Left lobe of liver (tissue), 2 donors: ENCODE measurements around the gene MYOZ1. TPM values are rescaled to one million over a fixed set of nuclear protein-coding genes. Genes with fewer than 3 reads are reported as not detected.
"Not testable (repeated sequence)": the region's sequence is repeated elsewhere in the genome, so short reads cannot be mapped to it uniquely, and the experiment has no call there.

Experiments
- ATAC-seq: fragments of 200-7000 bp; cut with Tn5 transposase; one replicate; pipeline ENCODE4 v1.9.1; 2020; ENCODE audit warnings: mild to moderate bottlenecking, moderate library complexity
- DNase-seq: peaks from one replicate; pipeline ENCODE4 v3.0.0-alpha.2; 2020; ENCODE audit warnings: low spot score
- total RNA-seq: library from RNA; stranded (reverse); gene quantifications from one replicate; pipeline ENCODE4 v1.2.1, GENCODE V29; 2021
- donor health status: DM: no; HTN: no; CAD: no; lungs with moderate emphysema.
- donor health status: DM: no; HTN: yes; CAD: no.

Gene MYOZ1
- total RNA-seq, 1 donor from 2014 or later, result not detected

DNA sequence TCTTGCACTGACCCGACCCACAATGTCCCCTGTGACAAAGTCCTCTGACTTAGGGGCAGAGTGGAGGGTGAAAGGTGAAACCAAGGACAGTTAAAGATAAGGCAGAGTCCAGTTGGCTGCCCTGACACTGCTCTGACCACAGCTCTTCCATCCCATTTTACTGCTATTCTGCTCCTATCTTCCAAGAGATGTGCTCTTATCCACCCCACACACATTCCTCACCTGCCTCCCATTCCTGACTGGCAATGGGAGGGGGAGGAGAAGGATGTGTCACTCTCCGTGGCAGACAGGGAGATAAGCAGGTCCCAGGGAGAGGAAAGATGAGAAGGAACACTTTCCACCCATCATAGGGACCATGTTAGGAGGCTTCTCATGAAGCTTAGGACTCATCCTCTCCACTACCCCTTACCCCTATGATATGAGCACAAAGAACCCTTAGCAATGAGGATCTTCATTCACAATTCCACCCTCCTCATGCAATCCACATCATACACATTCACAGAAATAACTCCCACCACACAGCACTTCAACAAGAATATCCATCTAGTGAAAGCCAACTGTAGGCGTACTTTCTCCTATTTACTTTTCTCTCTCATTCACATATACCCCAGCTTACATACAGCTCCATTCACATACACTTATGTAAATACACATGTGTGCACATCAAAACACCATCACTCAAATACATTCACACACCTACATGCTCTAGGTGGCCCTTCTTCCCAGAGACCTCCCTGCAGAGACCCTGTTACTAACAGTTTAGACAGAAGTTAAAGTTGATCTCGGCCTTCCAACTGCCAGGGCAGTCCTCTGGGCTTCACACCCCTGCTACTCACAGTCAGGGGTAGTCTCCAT, 7.9 kb upstream of the MYOZ1 start:
- no peak for ATAC-seq

DNA sequence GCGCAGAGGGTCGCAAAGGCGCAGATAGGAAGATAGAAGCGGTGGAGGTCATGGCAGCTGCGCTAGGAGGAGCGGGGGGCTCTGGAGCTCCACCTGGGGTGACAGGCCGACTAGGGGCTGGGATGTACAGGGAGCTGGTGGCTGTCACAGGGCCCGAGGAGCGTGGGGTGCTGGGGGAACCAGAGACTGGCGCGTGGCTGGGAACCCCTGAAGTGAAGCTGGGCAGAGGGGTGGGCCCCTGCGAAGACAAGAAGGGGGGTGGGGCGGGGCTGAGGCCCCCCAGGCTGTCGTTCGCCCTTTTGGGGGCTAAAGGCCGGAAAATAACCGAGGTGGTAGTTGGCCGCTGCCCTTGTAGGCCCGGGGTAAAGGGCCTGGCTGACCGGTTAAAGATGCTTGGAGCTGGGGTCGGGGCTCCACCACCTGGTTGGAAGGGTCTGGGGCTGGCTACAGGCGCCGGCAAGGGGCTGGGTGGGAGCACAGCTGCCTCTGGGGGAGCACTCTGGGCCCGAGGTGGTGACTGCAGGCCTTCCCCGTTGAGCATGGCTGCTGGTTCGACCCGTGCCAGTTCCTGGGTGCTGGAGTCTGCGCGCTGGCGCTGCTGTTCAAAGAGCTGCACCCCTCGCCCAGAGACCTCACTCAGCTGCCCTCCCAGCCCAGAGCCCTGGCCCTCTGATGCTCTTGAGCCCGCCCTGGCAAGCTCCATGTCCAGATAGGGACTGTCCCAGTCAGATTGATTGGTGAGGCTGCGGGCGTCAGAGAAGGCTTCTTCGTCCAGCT, 6.8 kb upstream of the MYOZ1 start:
- DNase-seq, result no peak
- no peak for ATAC-seq

More for the DNA sequence above, 7.9 kb upstream of the MYOZ1 start:
- no peak for DNase-seq

DNA sequence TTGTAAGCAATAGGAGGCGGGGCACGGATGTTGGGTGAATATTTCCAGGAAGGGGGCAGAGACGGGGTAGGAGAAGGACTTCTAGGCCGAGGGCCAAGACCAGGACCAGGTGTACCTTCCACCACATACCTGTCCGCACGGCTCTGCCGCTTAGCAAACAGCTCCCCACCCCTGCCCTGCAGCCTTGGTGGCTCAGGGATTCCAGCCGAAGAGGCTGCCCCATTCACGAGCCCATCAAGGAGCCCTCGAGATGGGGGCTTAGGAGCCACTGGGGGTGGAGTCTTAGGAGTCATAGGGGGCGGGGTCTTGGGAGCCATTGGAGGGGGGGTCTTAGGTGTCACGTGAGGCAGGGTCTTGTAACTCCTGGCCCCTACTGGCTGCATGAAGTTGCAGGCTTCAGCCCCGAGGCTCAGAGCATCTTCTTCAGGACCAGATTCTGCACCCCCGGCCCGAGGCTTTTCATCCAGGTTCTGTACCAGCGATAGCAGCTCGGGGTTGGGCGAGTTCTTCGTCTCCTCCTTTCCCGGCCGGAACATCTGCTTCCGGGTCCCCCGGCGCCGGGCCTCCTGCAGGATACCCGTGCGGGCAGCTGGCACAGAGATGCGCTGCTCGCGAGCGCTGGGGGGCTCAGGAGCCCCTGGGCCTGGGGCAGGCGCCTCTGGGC, 6.1 kb upstream of the MYOZ1 start:
- no peak for DNase-seq
- ATAC-seq, result no peak

DNA sequence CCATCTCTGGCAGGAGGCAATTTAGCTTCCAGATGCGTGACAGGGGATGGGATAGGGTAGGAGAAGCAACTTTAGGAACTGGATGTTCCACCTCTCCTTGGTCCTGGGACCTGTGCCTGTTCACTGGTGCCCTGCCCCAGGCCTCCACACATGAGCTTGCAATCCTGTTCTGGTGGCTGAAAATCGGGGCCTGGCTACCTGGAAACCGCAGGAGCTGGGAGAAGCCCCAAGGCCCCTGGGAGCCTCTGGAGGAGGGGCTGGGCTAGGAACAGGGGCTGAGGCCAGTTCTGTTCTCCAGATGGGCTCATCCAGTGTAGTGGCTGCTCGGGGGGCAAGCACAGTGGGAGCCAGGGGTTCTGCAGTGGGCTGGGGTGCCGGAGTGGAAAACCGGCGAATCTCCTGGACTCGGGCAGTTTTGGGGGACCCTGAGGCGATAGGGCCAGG, 5.3 kb upstream of the MYOZ1 start:
- ATAC-seq (no peak), DNase-seq (no peak)

DNA sequence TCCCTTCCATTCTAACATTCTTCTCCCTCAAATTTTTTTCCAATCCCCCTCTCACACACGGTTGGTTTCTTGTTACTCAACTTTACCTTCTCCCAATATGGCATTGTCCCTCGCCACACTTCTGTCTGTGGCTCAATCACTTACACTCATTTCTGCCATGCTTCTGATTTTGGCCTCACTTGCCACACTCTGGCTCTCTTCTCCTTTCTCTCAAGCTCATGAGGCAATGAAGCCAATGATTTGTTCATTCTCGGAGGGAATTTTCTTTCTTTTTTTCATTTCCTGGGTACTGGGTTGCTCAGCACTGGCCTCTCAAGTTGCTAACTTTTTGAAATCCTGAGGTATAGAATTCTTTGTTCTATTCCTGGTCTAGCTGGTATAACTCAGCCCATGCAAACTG, 4.0 kb upstream of the MYOZ1 start:
- DNase-seq, result no peak
- no peak for ATAC-seq

DNA sequence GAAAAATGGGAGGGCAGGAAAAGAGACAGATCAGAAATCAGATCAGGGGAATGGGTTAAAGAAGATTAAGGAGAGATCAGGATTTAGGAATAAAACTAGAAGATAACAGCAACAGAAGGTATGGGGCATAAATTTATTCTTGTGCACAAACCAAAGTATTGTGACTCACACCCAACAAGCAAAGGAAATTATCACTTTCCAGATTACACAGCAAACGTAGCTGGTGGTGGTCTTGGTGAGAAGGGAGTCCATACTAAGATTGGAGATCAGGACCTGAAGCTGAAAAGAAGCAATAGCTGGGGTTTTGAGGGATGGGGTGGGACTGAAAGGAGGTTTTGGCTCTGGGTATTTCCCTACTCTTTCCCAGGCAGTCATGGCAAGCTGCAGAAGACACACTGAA, 3.5 kb upstream of the MYOZ1 start:
- no peak for ATAC-seq
- no peak for DNase-seq

DNA sequence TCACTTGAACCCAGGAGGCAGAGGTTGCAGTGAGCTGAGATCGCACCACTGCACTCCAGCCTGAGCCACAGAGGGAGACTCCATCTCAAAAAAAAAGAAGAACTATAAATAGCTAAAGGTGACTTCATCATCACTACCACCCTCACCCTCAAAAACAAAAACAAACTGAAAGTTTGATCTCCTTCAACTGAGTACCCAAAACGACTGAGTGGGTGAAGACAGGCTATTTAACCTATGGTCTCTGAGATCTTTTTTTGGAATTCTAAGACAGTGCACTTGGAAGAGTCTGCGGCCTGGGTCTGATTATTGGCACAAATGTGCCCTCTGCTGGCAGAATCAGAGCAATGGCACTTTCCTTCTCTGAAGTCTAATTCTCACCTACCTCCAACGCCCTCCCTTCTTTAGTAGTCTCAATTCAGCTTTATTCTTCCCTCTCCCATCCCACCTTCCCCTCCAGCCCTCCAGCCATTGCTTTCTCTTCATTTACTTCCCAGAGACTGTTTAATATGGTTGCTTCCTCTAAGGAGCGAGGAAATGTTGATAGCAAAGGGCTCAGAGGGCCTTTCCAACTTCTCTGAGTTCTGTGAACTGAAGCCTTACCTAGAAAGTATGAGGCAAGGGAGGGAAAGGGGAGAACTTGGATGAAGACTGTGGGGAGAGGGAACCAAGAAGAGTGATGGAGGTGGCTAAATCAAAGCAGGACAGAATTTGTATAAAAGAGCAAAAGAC, 2.9 kb upstream of the MYOZ1 start:
- ATAC-seq, result peak; percentile 95
- DNase-seq, result no peak

DNA sequence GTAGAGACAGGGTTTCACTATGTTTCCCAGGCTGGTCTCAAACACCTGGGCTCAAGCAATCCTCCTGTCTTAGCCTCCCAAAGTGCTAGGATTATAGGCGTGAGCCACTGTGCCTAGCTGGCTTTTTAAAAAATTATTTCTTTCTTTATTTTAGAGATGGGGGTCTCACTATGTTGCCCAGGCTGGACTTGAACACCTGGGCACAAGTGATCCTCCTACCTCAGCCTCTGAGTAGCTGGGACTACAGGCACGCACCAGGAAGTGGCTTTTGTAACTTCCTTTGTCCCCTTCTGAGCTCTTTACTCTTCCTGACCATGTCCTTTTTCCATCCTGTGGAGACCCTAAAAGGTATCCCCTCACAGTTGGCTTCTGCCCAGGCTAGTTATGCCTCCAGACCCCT, 2.1 kb upstream of the MYOZ1 start:
- DNase-seq, result no peak

DNA sequence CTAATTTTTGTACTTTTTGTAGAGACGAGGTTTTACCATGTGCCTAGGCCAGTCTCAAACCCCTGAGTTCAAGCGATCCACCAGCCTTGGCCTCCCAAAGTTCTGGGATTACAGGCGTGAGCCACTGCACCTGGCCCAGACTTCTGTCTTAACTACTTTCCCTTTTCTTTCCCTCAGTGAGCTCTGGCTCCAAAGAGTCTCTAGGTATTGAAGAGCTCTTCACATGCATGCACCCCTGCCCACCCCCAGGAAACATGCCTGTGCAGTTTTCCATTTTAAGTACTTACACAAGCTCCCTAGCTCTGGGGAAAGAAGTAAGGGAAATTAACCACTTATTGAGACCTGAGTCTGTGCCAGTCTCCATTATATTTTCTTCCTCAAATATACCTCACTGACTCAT, 2.0 kb downstream of the MYOZ1 start:
- no peak for ATAC-seq
- no peak for DNase-seq

More for the DNA sequence above, 2.1 kb upstream of the MYOZ1 start:
- ATAC-seq, result no peak

DNA sequence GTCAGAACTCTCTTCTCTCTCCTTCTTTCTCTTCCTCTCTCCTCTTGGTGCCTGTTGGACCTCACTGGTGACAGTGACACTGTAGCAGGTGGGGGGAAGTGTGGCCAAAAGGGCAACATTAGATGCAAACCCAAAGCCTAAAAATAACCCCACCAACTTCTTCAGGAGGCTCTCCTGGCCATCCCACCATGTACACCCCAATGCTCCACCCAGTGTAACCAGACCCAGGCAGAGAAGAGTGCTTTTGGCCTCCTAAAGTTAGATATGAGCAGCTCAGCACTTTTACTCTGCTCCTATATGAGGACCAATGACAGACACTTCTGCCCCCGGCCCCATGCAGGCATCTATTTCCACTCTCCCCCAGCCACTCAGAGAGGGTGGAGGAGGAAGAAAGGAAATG, 5.5 kb downstream of the MYOZ1 start:
- ATAC-seq (no peak), DNase-seq (no peak)

DNA sequence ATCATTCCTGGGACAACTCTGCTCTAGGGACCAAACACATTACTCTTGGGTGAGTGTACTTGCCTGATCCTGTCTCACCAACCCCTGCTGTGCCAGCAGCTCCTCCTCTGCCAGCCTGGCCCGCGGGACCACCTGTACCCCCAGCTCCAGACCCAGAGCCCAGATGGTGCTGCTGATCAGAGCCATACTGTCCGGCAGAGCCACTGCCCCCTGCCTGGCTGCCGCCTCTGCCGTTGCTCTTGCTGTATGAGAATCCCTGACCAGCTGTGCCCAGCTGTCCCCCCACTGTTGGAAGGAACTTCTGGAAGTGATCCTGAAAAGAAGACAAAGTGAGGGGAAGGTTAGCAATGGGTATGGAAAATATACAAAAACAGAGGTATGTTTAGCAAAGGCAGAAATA, 6.9 kb downstream of the MYOZ1 start:
- ATAC-seq, result no peak
- DNase-seq, result no peak

DNA sequence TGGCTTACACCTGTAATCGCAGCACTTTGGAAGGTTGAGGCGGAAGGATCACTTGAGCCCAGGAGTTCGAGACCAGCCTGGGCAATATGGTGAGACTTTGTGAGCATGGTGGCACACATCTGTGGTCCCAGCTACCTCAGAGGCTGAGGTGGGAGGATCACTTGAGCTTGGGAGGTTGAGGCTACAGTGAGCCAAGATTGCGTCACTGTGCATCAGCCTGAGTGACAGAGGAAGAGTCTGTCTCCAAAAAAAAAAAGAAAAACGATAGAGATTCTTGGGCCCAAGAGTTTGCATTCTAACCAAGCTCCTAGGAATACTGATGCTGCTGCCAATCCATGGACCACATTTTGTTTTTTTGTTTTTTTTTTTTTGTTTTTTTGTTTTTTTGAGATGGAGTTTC, 12.1 kb downstream of the MYOZ1 start:
- no peak for ATAC-seq
- DNase-seq, result no peak

DNA sequence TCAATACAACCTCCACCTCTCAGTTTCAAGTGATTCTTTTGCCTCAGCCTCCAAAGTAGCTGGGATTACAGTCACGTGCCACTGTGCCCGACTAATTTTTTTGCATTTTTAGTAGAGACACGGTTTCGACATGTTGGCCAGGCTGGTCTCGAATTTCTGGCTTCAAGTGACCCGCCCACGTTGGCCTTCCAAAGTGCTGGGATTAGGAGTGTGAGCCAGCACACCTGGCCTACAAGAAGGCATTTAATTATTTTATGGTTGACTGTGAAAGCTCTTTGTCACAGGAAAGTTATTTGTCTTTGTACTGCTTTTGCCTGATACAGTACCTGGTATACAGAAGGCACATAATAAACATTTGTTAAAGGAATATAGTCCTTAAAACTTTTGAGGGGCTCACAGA, 12.9 kb downstream of the MYOZ1 start:
- ATAC-seq (no peak), DNase-seq (no peak)

DNA sequence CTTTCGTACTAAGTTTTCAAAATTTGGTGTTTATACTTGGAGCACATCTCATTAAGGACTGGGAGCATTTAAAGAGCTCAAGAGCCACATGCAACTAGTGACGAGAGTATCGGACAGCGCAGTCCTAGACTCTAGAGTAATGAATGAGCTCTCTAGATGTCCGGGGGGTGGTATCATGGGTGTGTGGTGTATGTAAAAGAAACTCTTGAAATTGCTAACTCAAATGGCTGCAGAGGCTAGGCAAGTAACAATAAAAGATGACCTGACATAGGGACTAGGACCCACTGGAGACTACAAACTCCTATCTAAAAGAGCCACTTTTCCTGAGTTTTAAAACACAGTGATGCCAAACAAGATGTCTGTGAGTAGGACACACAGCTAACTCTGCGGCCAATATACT, 14.0 kb downstream of the MYOZ1 start:
- DNase-seq (no peak), ATAC-seq (no peak)

DNA sequence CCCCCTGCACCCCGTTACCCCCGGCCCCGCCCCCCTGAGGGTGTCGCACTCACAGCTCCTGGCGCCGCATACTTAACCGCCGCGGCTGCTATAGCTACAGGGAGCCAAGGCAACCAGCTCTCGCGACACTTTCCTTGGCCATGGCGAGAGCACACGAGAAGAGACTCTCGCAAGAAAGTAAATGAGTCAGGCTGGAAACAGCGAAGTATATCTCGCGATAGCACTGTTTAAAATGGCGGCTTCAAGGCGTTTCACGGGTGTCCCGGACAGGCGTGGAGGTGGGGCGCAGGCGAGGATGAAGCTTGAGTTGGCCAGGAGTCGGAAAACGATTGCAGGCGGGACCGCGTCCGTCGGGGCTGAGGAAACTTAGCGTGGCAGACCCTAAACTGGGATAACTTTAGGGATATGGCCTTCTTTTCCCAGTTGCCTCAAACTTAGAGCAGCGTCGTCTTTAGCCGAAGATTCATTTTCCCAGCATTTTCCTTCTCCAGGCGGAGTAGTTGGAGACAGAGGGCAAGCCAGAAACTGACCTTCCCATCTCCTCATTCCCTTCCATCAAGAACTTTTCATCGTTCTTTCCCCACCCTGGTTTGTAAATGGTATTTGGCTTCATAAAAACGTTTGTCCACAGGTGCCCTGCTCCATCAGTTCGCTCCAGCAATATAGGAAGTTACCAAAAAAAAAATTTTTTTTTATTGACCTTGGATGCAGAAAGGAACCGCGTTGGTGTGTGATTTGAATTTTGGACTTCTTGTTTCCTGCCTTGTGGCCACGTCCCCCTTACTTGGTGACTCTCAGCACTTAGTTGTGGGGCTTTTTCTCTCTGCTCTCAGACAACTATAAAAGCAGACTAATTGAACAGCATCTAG, 15.2 kb downstream of the MYOZ1 start:
- ATAC-seq (peak; percentile 97), DNase-seq (peak; percentile 92)

DNA sequence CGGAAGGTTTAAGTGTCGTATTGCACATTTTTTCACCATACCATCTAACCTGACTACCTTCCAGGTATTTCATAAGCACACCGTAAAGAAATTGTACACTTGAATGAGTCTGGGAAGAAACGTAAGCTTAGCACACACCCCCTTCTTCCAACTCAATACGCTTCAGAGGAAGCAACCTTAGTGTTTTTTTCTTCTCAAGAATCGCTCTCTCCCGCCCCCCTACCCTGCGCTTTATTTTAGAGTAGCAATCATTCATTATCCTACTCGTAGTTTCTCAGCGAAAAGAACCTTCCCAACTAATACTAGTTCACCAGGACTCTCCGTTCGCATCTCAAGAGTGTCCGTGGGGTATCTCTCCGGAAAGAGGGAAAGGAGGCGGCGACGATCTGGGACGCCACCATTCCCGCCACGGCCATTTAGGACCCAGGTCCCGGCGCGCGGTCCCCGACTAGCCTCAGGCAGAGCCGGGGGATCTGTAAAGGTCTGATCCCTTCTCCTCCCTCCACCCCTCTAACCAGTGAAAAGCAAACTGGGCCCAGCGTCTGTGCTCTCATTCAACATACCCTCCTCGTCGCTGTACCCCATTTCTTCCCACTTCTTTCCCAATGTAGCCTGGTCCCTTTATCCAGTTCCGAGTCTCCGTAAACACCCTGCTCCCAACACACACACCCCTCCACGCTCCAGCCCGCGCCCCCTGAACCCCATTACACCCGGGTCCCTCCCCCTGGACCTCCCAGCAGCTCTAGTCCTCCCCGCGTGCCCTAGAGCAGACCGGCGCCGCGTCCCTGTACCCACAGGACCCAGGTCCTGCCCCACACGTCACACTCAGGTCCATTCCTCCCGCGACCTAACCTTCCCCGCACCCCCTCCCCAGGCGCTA, 16.0 kb downstream of the MYOZ1 start:
- DNase-seq (no peak), ATAC-seq (peak; percentile 52)

DNA sequence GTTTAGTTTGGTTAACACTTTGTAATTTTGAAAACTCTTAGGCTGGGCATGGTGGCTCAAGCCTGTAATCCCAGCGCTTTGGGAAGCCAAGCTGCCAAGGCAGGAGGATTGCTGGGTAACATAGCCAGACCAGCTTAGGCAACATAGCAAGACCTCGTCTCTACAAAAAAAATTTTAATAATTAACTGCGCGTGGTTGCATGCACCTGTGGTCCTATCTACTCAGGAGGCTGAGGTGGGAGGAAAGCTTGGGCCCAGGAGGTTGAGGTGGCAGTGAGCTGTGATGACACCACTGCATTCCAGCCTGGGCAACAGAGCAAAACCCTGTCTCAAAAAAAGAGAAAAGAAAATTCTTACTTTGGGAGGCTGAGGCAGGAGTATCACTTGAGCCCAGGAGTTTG, 18.2 kb downstream of the MYOZ1 start:
- ATAC-seq, result no peak
- no peak for DNase-seq

DNA sequence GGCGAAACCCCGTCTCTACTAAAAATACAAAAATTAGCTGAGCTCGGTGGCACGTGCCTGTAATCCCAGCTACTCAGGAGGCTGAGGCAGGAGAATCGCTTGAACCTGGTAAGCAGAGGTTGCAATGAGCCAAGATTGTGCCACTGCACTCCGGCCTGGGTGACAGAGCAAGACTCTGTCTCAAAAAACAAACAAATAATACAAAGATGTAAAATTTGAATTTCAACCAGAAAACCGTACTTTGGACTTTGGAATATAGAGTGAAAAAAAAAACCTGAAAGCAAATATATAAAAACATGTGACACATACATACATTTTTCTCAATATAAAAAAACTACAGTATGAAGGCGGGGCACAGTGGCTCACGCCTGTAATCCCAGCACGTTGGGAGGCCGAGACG, 20.3 kb downstream of the MYOZ1 start:
- not testable (repeated sequence) for DNase-seq, ATAC-seq

DNA sequence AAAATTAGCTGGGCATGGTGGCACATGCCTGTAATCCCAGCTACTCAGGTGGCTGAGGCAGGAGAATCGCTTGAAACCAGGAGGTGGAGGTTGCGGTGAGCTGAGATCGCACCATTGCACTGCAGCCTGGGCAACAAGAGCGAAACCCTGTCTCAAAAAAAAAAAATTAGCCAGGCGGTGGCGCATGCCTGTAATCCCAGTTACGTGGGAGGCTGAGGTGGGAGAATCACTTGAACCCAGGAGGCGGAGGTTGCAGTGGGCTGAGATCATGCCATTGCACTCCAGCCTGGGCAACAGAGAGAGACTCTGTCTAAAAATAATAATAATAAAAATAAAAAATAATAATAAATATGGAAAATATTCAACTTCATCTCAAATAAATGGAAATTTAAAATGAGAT, 24.1 kb downstream of the MYOZ1 start:
- ATAC-seq, DNase-seq: not testable (repeated sequence)
